Nephron progenitor cell (in vitro differentiated cells): Measurements from ENCODE around the gene SEMA7A.

Experiments used
- DNase-seq: peaks from one replicate; pipeline ENCODE4 v3.0.0; 2021
- H3K27ac Mint-ChIP-seq: 2 replicates; pipeline ENCODE4 v1.8.0; 2021; ENCODE audit warnings: mild to moderate bottlenecking, moderate library complexity, mixed read lengths
- H3K27me3 Mint-ChIP-seq: 2 replicates; pipeline ENCODE4 v1.8.0; 2021; ENCODE audit warnings: mild to moderate bottlenecking, low read depth, mixed read lengths; ENCODE audit not compliant: poor library complexity
- H3K36me3 Mint-ChIP-seq: 2 replicates; pipeline ENCODE4 v1.8.0; 2021; ENCODE audit warnings: low read depth, mixed read lengths
- H3K4me1 Mint-ChIP-seq: 2 replicates; pipeline ENCODE4 v1.8.0; 2021; ENCODE audit warnings: mixed read lengths
- H3K4me3 Mint-ChIP-seq: 2 replicates; pipeline ENCODE4 v1.8.0; 2021; ENCODE audit warnings: mild to moderate bottlenecking, moderate library complexity, mixed read lengths
- H3K9me3 Mint-ChIP-seq: 2 replicates; pipeline ENCODE4 v1.8.0; 2021; ENCODE audit warnings: mild to moderate bottlenecking, moderate library complexity, mixed read lengths
- TF ChIP-seq, protein P1 (sequence below): fragments of 200-600 bp; sonication (generic); IDR thresholded peaks from 2 replicates; pipeline ENCODE4 v1.5.0; 2021; ENCODE audit warnings: antibody characterized with exemption

Gene SEMA7A

DNA sequence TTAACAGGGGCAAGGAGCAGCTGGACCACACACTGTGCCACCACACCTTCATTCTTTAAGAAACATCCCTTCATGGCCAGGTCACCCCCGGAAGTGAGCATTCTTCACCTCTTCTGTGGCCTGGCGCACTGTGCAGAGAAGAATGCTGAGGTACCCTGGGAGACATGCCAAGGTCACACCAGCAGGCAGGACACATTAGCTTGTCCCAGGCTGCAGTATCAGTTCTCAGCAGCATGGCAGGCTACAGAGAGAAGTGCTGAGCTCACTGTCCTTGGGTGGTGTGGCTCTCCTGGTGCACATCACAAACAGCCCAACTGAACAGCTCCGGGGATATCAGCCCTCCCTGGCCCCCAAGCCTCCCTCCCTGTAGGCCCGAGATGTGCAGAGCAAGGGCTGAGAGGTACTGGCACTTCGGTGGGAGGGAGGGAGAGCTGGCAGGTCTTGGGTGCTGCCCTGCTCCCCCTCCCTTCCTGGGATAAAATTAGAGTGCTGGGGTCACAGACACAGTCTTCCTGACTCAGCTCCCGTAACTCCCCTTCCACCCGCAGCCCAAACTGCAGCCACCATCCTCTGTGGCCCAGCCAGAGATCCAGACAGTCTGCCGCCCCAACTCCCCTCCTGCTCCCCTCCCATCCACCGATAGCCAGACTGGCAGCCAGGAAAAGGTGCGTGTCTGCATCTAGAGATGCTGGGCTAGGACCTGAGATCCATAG lies 13.4 kb downstream of the SEMA7A start:
- Mint-ChIP-seq H3K4me3 (peak overlapping the region; percentile 34), H3K27me3 (peaks cover 5% of the 10 kb centered on the region), H3K9me3 (no peaks in the 10 kb centered on the region), H3K36me3 (peaks cover 6% of the 10 kb centered on the region), H3K4me1 (peaks cover 90% of the 10 kb centered on the region), H3K27ac (peak overlapping the region; percentile 93)
- no peak for DNase-seq
- TF ChIP-seq, protein P1, sequence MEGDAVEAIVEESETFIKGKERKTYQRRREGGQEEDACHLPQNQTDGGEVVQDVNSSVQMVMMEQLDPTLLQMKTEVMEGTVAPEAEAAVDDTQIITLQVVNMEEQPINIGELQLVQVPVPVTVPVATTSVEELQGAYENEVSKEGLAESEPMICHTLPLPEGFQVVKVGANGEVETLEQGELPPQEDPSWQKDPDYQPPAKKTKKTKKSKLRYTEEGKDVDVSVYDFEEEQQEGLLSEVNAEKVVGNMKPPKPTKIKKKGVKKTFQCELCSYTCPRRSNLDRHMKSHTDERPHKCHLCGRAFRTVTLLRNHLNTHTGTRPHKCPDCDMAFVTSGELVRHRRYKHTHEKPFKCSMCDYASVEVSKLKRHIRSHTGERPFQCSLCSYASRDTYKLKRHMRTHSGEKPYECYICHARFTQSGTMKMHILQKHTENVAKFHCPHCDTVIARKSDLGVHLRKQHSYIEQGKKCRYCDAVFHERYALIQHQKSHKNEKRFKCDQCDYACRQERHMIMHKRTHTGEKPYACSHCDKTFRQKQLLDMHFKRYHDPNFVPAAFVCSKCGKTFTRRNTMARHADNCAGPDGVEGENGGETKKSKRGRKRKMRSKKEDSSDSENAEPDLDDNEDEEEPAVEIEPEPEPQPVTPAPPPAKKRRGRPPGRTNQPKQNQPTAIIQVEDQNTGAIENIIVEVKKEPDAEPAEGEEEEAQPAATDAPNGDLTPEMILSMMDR: no peak

DNA sequence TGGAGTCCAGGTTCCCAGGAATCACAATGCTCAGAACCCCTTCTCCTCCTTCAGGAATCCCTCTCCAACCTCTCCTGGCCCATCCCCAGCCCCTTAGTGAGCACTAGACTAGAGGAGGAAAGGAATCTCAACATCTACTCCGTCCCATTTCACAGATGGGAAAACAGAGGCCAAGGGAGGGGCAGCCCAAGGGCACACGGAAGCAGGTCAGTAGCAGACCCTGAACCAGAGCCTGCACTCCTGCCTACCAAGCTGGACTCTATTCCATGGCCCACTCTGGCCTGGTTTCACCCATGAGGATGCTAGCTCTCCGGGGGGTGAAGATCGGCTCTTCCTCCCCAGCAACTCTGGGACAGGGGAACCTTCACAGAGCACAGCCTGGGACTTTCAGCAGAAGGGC lies 14.3 kb downstream of the SEMA7A start:
- DNase-seq: no peak
- Mint-ChIP-seq H3K4me3 (no peak overlapping the region), H3K9me3 (no peaks in the 10 kb centered on the region), H3K36me3 (peaks cover 8% of the 10 kb centered on the region), H3K4me1 (peaks cover 80% of the 10 kb centered on the region), H3K27ac (no peak overlapping the region), H3K27me3 (peaks cover 5% of the 10 kb centered on the region)
- TF ChIP-seq, protein P1: no peak

DNA sequence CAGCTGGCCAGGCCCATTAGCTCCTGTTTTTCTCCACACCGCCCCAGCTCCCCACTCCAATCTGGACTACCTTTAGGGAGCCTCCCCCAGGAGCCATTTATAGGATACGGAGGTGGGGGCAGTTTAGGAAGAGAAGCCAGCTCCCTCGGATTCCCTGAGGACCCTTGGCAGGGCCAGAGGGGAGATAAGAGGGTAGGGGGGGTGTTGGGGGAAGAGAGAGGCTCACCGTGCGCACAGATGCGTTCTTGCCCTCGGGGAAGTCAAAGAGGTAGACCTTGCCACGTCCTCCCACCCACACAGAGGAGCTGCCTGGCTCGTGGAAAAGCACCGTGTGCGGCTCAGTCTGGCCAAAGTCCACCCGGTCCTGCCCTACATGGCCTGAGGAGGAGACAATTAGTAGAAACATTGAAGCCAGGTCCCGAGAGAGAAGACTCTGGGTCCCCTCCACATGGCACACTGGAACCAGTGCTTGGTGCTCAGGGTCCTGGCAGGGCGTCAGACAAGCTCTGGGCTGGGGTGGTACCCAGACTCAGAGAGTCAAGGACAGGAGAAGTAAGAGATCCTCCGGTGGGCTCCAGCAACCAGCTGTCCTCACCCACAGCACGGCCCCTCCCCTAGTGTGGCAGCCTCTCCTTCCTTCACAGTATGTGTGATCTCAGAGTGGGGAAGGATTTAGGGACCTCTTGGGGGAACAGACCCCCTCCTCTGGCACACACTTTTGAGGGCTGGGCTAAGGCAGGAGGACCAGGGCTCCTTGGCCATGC lies 15.0 kb downstream of the SEMA7A start:
- TF ChIP-seq, protein P1: no peak
- H3K36me3 Mint-ChIP-seq: peaks cover 14% of the 10 kb centered on the region
- no peak overlapping the region for H3K27ac Mint-ChIP-seq
- H3K4me3 Mint-ChIP-seq: no peak overlapping the region
- no peaks in the 10 kb centered on the region for H3K9me3 Mint-ChIP-seq
- peaks cover 74% of the 10 kb centered on the region for H3K4me1 Mint-ChIP-seq
- DNase-seq: no peak
- peaks cover 3% of the 10 kb centered on the region for H3K27me3 Mint-ChIP-seq

DNA sequence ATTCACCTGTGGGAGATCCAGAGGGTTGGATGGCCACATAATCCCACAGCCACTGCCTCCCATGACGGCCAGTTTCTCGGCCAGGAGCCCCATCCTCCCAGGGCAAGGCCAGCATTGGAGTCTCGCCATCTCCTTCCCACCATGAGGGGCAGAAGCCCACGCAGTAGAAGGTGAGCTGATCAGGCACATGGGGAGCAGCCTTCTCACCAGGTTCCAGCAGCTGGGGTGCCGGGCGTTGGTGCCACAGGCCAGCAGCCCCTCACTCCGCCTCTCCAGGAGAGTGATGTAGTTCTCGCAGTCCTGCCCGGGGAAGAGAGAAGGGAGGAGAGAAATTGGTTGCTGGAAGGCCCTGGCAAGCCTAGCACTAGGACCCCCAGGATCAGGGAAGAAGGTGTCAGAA lies 16.1 kb downstream of the SEMA7A start:
- Mint-ChIP-seq H3K9me3 (no peaks in the 10 kb centered on the region), H3K36me3 (peaks cover 14% of the 10 kb centered on the region), H3K4me3 (no peak overlapping the region), H3K27ac (no peak overlapping the region), H3K4me1 (peaks cover 63% of the 10 kb centered on the region), H3K27me3 (peaks cover 3% of the 10 kb centered on the region)
- TF ChIP-seq, protein P1: no peak
- DNase-seq: no peak

DNA sequence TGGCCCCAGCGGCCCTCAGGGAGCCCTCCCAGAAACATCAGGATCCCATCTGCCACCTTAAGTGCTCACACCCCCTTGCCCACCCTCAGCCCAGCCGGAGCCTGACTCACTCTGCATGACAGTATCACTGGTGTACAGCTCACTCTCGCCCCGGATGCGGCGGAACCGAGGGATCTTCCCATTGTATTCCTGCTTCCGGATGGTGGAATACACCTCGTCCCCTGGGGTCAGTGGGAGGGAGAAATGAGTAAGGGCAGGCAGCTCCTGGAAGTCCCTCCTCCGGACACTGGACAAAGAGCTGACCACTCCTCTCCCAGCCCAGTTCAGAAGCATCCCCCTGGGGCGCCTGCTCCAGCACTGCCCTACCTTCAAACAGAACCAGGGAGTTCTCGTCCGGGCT lies 16.5 kb downstream of the SEMA7A start:
- Mint-ChIP-seq H3K9me3 (no peaks in the 10 kb centered on the region), H3K36me3 (peaks cover 14% of the 10 kb centered on the region), H3K27ac (no peak overlapping the region), H3K4me1 (peaks cover 58% of the 10 kb centered on the region), H3K4me3 (no peak overlapping the region), H3K27me3 (peaks cover 3% of the 10 kb centered on the region)
- no peak for DNase-seq
- TF ChIP-seq, protein P1: no peak
